Measurements from ENCODE around the gene TRAF6.

DNA sequence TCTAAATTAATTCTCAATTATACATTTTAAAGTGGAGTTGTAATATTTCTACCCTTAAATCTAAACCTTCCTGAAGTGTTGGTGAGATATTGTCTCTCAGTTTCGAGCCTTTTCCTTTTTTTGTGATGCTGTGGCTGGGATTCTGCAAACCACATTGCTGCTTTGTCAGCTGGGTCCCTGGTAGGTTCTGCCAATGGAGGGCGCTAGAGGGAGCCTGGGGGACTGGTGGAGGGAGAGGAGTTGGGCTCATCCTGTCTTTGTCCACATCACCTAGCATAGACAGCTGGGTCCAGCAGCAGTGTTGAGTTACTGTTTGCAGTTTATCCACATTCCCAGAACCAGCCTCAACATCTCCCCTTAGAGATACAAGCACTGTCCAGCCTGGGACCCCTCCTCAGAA is 41.0 kb downstream of the TRAF6 start:
- TF ChIP-seq RCOR1 (IDR thresholded peaks at IDR 0.05; ENCODE audit: low read depth, low read length) (no peak), POLR2A (IDR thresholded peaks at IDR 0.05; ENCODE audit: low read length) (no peak), FOSL2 (IDR thresholded peaks at IDR 0.05) (no peak), FOSL2 (CRISPR knock-in tag; IDR thresholded peaks at IDR 0.05) (no peak), POLR2AphosphoS2 (conservative IDR thresholded peaks at IDR 0.05; ENCODE audit: low read length) (no peak), EP300 (IDR thresholded peaks at IDR 0.05) (no peak), CBX8 (IDR thresholded peaks at IDR 0.05) (no peak), MYC (IDR thresholded peaks at IDR 0.05; ENCODE audit: borderline replicate concordance, low read length) (no peak)
- TF ChIP-seq, protein P1, sequence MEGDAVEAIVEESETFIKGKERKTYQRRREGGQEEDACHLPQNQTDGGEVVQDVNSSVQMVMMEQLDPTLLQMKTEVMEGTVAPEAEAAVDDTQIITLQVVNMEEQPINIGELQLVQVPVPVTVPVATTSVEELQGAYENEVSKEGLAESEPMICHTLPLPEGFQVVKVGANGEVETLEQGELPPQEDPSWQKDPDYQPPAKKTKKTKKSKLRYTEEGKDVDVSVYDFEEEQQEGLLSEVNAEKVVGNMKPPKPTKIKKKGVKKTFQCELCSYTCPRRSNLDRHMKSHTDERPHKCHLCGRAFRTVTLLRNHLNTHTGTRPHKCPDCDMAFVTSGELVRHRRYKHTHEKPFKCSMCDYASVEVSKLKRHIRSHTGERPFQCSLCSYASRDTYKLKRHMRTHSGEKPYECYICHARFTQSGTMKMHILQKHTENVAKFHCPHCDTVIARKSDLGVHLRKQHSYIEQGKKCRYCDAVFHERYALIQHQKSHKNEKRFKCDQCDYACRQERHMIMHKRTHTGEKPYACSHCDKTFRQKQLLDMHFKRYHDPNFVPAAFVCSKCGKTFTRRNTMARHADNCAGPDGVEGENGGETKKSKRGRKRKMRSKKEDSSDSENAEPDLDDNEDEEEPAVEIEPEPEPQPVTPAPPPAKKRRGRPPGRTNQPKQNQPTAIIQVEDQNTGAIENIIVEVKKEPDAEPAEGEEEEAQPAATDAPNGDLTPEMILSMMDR (IDR thresholded peaks at IDR 0.05) = no peak
- TF ChIP-seq, protein P2, sequence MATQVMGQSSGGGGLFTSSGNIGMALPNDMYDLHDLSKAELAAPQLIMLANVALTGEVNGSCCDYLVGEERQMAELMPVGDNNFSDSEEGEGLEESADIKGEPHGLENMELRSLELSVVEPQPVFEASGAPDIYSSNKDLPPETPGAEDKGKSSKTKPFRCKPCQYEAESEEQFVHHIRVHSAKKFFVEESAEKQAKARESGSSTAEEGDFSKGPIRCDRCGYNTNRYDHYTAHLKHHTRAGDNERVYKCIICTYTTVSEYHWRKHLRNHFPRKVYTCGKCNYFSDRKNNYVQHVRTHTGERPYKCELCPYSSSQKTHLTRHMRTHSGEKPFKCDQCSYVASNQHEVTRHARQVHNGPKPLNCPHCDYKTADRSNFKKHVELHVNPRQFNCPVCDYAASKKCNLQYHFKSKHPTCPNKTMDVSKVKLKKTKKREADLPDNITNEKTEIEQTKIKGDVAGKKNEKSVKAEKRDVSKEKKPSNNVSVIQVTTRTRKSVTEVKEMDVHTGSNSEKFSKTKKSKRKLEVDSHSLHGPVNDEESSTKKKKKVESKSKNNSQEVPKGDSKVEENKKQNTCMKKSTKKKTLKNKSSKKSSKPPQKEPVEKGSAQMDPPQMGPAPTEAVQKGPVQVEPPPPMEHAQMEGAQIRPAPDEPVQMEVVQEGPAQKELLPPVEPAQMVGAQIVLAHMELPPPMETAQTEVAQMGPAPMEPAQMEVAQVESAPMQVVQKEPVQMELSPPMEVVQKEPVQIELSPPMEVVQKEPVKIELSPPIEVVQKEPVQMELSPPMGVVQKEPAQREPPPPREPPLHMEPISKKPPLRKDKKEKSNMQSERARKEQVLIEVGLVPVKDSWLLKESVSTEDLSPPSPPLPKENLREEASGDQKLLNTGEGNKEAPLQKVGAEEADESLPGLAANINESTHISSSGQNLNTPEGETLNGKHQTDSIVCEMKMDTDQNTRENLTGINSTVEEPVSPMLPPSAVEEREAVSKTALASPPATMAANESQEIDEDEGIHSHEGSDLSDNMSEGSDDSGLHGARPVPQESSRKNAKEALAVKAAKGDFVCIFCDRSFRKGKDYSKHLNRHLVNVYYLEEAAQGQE (IDR thresholded peaks at IDR 0.05) = no peak
- TF ChIP-seq, protein P3, sequence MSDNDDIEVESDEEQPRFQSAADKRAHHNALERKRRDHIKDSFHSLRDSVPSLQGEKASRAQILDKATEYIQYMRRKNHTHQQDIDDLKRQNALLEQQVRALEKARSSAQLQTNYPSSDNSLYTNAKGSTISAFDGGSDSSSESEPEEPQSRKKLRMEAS (IDR thresholded peaks at IDR 0.05) = no peak
